Measurements from ENCODE around the gene TTC33. TPM values are rescaled to one million over a fixed set of nuclear protein-coding genes. Genes with fewer than 3 reads are reported as not detected.
"Not testable (repeated sequence)": the region's sequence is repeated elsewhere in the genome, so short reads cannot be mapped to it uniquely, and the experiment has no call there.

The TTC33 gene
- total RNA-seq, 2 experiments from 2014 or later: 24.4 to 27.4 TPM

DNA sequence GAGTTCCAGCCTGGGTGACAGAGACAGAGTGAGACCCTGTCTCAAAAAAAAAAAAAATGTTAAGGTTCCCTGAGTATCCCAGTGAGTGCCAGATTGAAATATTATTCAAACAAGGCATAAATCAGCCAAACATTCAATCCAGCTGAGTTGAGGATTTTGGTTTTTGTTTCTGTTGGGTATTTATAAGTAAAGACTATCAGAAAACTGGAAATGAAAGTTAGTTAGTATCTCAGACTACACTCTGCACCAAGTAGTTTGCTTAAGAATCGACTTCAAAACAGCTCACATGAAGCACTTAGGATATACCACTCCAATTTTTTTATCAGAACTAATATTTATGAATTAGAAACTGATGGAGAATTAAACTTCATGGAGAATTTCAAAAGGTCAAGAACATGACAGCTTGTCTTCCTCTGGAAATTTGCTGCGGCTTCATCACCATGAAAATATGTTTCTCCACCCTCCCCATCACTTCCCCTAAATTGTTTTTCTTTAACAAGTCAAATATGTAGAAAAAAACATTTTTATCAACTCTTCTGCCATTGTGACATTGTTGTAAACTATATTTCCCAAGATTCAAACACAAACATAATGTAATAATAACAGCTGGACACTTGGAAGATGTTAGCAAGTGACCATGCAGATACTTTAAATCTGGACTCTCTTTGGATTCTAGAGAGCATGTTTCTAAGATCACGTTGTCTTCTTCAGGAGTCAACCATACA lies 186.1 kb downstream of the TTC33 start:
- no peaks in the 10 kb centered on the region for H3K36me3 Mint-ChIP-seq (ENCODE audit: low read depth)
- no peak for DNase-seq
- H3K27ac Mint-ChIP-seq: no peak overlapping the region
- no peaks in the 10 kb centered on the region for H3K9me3 Mint-ChIP-seq
- peaks cover 16% of the 10 kb centered on the region for H3K4me1 Mint-ChIP-seq (ENCODE audit: low read depth)
- intact Hi-C loops (cut with micrococcal nuclease): no loop called here
- H3K4me3 Mint-ChIP-seq: no peak overlapping the region
- CTCF ChIA-PET: interaction anchor here (0.6 kb wide), 1 partner anchor 1524 kb away, joined by 3 read pairs; no protein-coding TSS in a partner anchor
- H3K27me3 Mint-ChIP-seq (ENCODE audit: low read depth): no peaks in the 10 kb centered on the region

DNA sequence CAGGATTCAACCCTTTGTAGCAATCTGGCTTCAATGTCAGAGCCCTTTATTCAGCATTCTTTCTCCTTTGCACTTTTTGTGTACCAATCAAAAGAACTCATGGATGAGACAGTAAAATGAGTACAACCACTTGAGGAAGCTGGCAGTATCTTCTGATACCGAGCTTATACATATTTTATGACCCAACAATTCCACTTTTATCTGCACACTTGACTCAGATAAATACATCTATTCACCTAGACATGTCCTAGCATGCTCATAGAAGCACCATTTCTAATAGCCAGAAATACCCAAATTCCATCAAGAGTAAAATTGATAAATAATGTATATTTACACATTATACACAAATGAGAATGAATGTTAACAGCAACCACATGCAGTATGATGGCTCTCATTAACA lies 187.2 kb downstream of the TTC33 start:
- H3K9me3 Mint-ChIP-seq: no peaks in the 10 kb centered on the region
- H3K27ac Mint-ChIP-seq: peak overlapping the region; percentile 16
- no peaks in the 10 kb centered on the region for H3K27me3 Mint-ChIP-seq (ENCODE audit: low read depth)
- no peaks in the 10 kb centered on the region for H3K36me3 Mint-ChIP-seq (ENCODE audit: low read depth)
- intact Hi-C loops (cut with micrococcal nuclease): no loop called here
- CTCF ChIA-PET: interaction anchor here (0.6 kb wide), 1 partner anchor 116 kb away, joined by 3 read pairs; no protein-coding TSS in a partner anchor
- H3K4me1 Mint-ChIP-seq (ENCODE audit: low read depth): peaks cover 21% of the 10 kb centered on the region
- no peak for DNase-seq
- H3K4me3 Mint-ChIP-seq: no peak overlapping the region

DNA sequence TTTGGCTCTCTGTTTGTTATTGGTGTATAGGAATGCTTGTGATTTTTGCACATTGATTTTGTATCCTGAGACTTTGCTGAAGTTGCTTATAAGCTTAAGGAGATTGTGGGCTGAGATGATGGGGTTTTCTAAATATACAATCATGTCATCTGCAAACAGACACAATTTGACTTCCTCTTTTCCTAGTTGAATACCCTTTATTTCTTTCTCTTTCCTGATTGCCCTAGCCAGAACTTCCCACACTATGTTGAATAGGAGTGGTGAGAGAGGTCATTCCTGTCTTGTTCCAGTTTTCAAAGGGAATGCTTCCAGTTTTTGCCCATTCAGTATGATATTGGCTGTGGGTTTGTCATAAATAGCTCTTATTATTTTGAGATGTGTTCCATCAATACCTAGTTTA lies 192.6 kb downstream of the TTC33 start:
- H3K9me3 Mint-ChIP-seq; intact Hi-C loops (cut with micrococcal nuclease); H3K27me3 Mint-ChIP-seq (ENCODE audit: low read depth); CTCF ChIA-PET; H3K36me3 Mint-ChIP-seq (ENCODE audit: low read depth); H3K4me3 Mint-ChIP-seq; H3K27ac Mint-ChIP-seq; DNase-seq: not testable (repeated sequence)
- peaks cover 27% of the 10 kb centered on the region for H3K4me1 Mint-ChIP-seq (ENCODE audit: low read depth)

DNA sequence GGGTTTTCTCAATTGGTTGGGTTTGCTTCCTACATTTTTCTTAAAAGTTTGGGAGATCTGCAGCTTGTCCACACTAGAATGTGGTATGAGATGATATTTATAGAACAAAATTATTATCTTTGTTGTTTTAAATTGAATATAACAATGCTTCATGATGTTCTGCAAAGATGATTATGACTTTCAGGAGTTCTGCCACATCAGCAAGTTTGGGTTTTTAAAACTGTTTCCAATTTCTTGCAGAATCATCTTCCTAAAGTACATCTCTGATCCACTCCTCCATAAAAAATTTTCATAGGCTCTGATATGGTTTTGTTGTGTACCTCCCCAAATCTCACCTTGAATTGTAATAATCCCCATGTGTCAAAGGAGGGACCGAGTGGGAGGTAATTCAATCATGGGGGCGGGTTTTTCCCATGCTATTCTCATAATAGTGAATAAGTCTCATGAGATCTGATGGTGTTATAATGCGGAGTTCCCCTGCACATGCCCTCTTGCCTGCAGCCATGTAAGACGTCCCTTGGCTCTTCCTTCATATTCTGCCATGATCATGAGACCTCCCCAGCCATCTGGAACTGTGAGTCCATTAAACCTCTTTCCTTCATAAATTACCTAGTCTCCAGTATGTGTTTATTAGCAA lies 195.2 kb downstream of the TTC33 start:
- Mint-ChIP-seq H3K4me1 (ENCODE audit: low read depth) (peaks cover 34% of the 10 kb centered on the region), H3K27ac (peak overlapping the region; percentile 10)
- intact Hi-C loops (cut with micrococcal nuclease): loop anchor here (1.0 kb wide), 1 partner anchor 18 kb away; no protein-coding TSS in a partner anchor

DNA sequence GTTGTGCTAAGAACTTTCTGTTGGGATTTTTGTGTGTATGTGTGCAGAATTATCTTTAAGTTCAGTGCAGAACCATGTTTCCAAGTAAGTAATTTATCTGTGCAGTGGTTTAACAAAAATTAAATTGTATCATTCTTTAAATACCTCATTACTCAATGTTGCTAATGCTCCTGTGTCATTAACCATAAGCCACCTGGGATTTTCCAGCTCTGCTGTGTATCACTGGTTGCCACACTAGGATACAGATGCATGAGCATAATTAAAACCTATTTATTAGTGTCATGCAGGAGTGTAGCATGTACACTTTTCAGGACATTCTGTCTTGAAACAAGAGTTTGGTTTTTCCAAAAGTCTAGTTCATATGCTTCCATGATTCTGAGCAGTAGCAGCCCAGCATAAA lies 196.5 kb downstream of the TTC33 start:
- Mint-ChIP-seq H3K4me1 (ENCODE audit: low read depth) (peaks cover 33% of the 10 kb centered on the region), H3K36me3 (ENCODE audit: low read depth) (peaks cover 3% of the 10 kb centered on the region), H3K27ac (no peak overlapping the region), H3K9me3 (peaks cover 8% of the 10 kb centered on the region), H3K27me3 (ENCODE audit: low read depth) (no peaks in the 10 kb centered on the region), H3K4me3 (no peak overlapping the region)
- no peak for DNase-seq
- CTCF ChIA-PET: no interaction called here
- intact Hi-C loops (cut with micrococcal nuclease): loop anchor here (5.0 kb wide), 1 partner anchor 42 kb away; no protein-coding TSS in a partner anchor

More for the DNA sequence above, 195.2 kb downstream of the TTC33 start:
- CTCF ChIA-PET: no interaction called here
- H3K27me3 Mint-ChIP-seq (ENCODE audit: low read depth): no peaks in the 10 kb centered on the region
- H3K9me3 Mint-ChIP-seq: peaks cover 8% of the 10 kb centered on the region
- H3K36me3 Mint-ChIP-seq (ENCODE audit: low read depth): peaks cover 3% of the 10 kb centered on the region
- peak; percentile 42 for DNase-seq
- no peak overlapping the region for H3K4me3 Mint-ChIP-seq

DNA sequence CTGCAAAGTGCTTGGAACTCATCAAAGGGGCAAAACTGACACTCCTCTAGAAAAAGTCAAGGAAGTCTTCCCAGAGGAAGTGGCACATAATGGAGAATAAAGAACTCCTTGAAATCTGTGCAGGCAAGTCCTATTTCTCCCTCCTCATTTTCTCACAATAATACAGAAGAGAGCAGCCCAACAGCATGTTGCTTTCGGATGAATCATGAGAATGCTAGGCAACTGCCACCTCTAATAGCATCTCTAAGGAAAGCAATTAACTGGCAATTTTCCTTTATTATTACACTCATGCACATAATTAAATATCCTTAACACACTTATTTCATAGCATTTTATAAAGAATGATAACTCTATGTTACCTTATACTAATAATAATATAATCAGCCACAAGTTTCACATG lies 198.3 kb downstream of the TTC33 start:
- CTCF ChIA-PET: no interaction called here
- DNase-seq: no peak
- intact Hi-C loops (cut with micrococcal nuclease): loop anchor here (5.0 kb wide), 1 partner anchor 40 kb away; no protein-coding TSS in a partner anchor
- no peak overlapping the region for H3K4me3 Mint-ChIP-seq
- H3K36me3 Mint-ChIP-seq (ENCODE audit: low read depth): no peaks in the 10 kb centered on the region
- H3K27me3 Mint-ChIP-seq (ENCODE audit: low read depth): no peaks in the 10 kb centered on the region
- peaks cover 8% of the 10 kb centered on the region for H3K9me3 Mint-ChIP-seq
- H3K27ac Mint-ChIP-seq: no peak overlapping the region
- H3K4me1 Mint-ChIP-seq (ENCODE audit: low read depth): peaks cover 37% of the 10 kb centered on the region

DNA sequence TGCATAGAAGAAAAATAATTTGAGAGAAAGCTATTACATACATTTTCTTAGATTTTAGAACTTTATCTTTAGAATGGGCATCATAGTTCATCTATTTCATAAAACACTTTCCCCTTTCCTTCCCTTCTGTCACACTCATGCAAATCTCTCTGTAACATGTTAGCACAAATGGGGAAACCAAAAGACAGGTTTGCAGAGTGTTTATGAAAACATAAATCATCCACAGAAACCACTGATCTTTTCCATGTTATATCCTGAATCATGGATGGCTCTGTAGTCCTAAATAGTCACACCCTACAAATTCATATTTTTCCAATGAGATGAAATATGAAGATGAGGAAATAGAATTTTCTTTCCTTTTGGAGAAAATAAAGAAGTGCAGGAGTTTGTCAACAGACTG lies 198.9 kb downstream of the TTC33 start:
- no peak for DNase-seq
- peaks cover 6% of the 10 kb centered on the region for H3K9me3 Mint-ChIP-seq
- peaks cover 37% of the 10 kb centered on the region for H3K4me1 Mint-ChIP-seq (ENCODE audit: low read depth)
- intact Hi-C loops (cut with micrococcal nuclease): loop anchor here (5.0 kb wide), 1 partner anchor 40 kb away; no protein-coding TSS in a partner anchor
- H3K27ac Mint-ChIP-seq: no peak overlapping the region
- no peak overlapping the region for H3K4me3 Mint-ChIP-seq
- CTCF ChIA-PET: no interaction called here
- no peaks in the 10 kb centered on the region for H3K36me3 Mint-ChIP-seq (ENCODE audit: low read depth)
- H3K27me3 Mint-ChIP-seq (ENCODE audit: low read depth): no peaks in the 10 kb centered on the region

DNA sequence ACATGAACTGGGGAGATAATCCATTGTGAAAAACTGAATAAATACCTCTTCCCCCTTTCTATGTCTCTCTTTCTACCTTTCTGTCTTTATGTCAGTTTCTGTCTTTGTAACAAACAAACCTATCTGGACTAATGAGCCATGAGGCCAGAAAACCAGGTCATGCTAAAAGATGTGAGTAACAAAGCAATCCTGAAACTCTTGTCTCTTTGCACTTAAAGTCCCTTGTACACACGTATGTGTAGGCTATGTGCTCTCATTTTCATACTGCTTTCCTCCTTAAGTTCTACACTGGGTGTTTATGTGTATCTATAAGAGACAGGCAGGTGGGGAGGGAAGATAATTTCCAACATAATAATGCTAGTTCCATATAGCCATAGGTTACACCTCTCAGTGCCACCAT lies 199.9 kb downstream of the TTC33 start:
- Mint-ChIP-seq H3K4me3 (no peak overlapping the region), H3K9me3 (peaks cover 4% of the 10 kb centered on the region), H3K27ac (peak overlapping the region; percentile 44), H3K4me1 (ENCODE audit: low read depth) (peaks cover 36% of the 10 kb centered on the region), H3K27me3 (ENCODE audit: low read depth) (no peaks in the 10 kb centered on the region), H3K36me3 (ENCODE audit: low read depth) (no peaks in the 10 kb centered on the region)
- no peak for DNase-seq
- CTCF ChIA-PET: interaction anchor here (0.6 kb wide), 1 partner anchor 391 kb away, joined by 5 read pairs; no protein-coding TSS in a partner anchor
- intact Hi-C loops (cut with micrococcal nuclease): loop anchor here (5.0 kb wide), 1 partner anchor 39 kb away; no protein-coding TSS in a partner anchor

DNA sequence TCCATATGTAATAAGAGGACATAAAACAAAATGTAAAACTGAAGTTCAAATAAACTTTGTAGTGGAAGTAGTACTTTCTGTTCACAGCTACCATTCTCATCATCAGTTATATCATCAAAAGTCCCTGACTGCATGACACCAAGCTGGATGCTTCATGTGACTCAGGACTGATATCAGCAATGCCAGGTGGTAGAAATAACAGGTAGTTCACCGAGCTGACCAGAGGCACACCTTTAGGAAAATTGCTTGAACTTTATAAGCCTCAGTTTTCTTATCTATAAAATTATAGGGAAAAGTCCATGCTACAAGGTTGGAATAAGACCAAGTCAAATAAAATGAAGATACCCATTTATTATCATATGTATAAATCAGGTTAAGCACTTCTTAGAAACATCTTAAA lies 200.9 kb downstream of the TTC33 start:
- Mint-ChIP-seq H3K36me3 (ENCODE audit: low read depth) (no peaks in the 10 kb centered on the region), H3K27me3 (ENCODE audit: low read depth) (no peaks in the 10 kb centered on the region), H3K4me3 (no peak overlapping the region), H3K9me3 (no peaks in the 10 kb centered on the region), H3K27ac (no peak overlapping the region), H3K4me1 (ENCODE audit: low read depth) (peaks cover 26% of the 10 kb centered on the region)
- CTCF ChIA-PET: interaction anchor here (0.5 to 0.7 kb wide), 2 partner anchors 63 to 606 kb away, joined by 3 read pairs; no protein-coding TSS in a partner anchor
- DNase-seq: no peak
- intact Hi-C loops (cut with micrococcal nuclease): loop anchor here (5.0 kb wide), 1 partner anchor 38 kb away; no protein-coding TSS in a partner anchor

DNA sequence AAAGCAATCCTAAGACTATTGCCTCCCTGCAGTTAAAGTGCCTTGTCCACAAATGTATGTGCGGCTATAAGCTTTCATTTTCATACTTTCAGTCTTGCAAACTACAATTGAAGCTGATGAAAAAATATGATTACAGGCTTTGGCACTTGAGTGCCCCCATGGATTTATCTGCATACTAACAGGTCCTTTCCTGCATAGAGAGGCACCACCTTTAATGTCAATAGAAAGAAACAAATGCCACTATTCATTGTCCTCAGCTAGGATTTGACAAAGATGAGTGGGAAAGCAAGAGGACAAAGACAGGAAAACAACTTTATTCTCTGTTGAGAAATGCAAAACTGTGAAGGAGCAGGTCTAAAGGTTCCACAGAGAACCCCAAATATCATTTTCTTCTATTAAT lies 201.7 kb downstream of the TTC33 start:
- no peaks in the 10 kb centered on the region for H3K27me3 Mint-ChIP-seq (ENCODE audit: low read depth)
- H3K4me1 Mint-ChIP-seq (ENCODE audit: low read depth): peaks cover 19% of the 10 kb centered on the region
- intact Hi-C loops (cut with micrococcal nuclease): no loop called here
- no peak for DNase-seq
- CTCF ChIA-PET: interaction anchor here (0.7 to 1.4 kb wide), 2 partner anchors 24 to 63 kb away, joined by 3 read pairs; no protein-coding TSS in a partner anchor
- H3K36me3 Mint-ChIP-seq (ENCODE audit: low read depth): no peaks in the 10 kb centered on the region
- H3K4me3 Mint-ChIP-seq: no peak overlapping the region
- H3K9me3 Mint-ChIP-seq: no peaks in the 10 kb centered on the region
- no peak overlapping the region for H3K27ac Mint-ChIP-seq

DNA sequence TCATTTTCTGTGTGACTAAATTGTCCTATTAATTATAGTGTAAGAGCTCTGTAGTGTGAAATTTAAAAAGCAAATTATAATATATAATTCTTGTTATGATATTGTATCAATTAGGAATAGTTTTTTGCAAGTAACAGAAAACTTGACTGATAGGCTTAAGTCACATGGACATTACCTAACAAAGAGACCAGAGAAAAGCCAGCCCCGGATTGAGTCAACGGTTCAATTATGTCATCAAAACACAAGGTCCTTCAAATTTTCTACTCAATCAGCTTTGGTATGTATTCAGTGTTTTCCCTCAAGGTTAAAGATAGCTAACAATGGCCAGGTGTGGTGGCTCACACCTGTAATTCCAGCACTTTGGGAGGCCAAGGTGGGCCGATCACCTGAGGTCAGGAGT lies 202.8 kb downstream of the TTC33 start:
- H3K27ac Mint-ChIP-seq: no peak overlapping the region
- no peaks in the 10 kb centered on the region for H3K36me3 Mint-ChIP-seq (ENCODE audit: low read depth)
- H3K4me1 Mint-ChIP-seq (ENCODE audit: low read depth): peaks cover 17% of the 10 kb centered on the region
- CTCF ChIA-PET: interaction anchor here (1.4 kb wide), 1 partner anchor 25 kb away, joined by 3 read pairs; no protein-coding TSS in a partner anchor
- no peak overlapping the region for H3K4me3 Mint-ChIP-seq
- no peaks in the 10 kb centered on the region for H3K27me3 Mint-ChIP-seq (ENCODE audit: low read depth)
- H3K9me3 Mint-ChIP-seq: no peaks in the 10 kb centered on the region
- DNase-seq: no peak
- intact Hi-C loops (cut with micrococcal nuclease): no loop called here

DNA sequence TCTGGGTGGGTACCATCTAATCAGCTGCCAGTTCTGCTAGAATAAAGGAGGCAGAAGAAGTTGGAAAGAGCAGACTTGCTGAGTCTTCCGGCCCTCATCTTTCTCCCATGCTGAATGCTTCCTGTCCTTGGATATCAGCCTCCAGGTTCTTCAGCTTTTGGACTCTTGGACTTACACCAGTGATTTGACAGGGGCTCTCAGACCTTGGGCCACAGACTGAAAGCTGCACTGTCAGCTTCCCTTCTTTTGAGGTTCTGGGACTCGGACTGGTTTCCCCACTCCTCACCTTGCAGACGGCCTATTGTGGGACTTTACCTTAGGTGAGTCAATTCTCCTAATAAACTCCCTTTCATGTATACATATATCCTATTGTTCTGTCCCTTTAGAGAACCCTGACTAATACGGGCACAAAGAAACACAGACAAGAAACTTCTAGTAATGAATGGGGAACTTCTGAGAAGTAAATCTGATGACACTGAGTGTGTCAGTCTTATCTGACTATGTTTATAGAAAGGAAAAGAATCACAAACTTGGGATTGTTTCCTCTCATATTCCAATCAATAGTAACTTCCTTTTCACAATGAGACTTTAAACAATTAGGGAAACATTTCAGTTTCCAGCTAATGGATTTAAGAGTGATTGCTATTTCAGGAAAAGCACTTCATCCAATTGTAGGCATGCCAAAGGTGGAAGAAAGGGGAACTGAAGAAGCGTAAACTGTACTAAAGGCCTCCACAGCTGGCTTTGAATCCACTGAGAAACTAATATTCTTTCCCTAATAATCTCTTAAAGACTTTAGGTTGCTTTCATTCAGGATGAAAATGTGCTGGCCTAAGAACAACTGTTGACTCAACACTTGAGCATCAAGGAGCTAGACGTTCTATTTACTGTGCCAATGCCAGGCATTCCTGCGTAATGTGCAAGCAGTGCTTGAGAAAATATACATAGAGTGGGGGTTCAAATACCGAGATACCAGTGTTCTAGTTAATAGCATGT lies 204.0 kb downstream of the TTC33 start:
- H3K27me3 Mint-ChIP-seq (ENCODE audit: low read depth): no peaks in the 10 kb centered on the region
- H3K9me3 Mint-ChIP-seq: no peaks in the 10 kb centered on the region
- H3K36me3 Mint-ChIP-seq (ENCODE audit: low read depth): no peaks in the 10 kb centered on the region
- intact Hi-C loops (cut with micrococcal nuclease): no loop called here
- H3K4me1 Mint-ChIP-seq (ENCODE audit: low read depth): peaks cover 17% of the 10 kb centered on the region
- no peak overlapping the region for H3K27ac Mint-ChIP-seq
- CTCF ChIA-PET: no interaction called here
- no peak overlapping the region for H3K4me3 Mint-ChIP-seq
- DNase-seq: no peak

All from activated naive CD4-positive, alpha-beta T cell treated with anti-CD3 and anti-CD28 coated beads for 36 hours (primary cell).